Measurements from ENCODE around the gene LCN15.

DNA sequence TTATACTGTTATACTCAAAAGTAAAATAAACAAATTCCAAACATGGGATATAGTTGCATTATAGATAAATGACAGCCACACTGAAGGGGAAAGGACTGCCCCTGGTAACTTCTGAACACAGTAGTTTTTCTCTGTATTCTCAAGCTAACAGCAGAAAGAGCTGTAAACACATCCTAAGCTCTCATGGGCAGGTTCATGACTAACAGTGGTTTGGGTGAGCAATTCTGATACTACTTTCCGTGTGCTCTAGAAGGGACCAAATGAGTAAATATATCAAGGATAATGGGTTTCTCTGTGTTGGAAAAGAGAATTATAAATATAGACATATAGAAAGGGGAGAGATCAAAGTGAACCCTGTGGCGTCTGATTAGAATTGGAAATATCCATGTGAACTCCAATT, 13.8 kb downstream of the LCN15 start:
- TF ChIP-seq, protein P1, sequence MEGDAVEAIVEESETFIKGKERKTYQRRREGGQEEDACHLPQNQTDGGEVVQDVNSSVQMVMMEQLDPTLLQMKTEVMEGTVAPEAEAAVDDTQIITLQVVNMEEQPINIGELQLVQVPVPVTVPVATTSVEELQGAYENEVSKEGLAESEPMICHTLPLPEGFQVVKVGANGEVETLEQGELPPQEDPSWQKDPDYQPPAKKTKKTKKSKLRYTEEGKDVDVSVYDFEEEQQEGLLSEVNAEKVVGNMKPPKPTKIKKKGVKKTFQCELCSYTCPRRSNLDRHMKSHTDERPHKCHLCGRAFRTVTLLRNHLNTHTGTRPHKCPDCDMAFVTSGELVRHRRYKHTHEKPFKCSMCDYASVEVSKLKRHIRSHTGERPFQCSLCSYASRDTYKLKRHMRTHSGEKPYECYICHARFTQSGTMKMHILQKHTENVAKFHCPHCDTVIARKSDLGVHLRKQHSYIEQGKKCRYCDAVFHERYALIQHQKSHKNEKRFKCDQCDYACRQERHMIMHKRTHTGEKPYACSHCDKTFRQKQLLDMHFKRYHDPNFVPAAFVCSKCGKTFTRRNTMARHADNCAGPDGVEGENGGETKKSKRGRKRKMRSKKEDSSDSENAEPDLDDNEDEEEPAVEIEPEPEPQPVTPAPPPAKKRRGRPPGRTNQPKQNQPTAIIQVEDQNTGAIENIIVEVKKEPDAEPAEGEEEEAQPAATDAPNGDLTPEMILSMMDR (IDR thresholded peaks at IDR 0.05; ENCODE audit: poor library complexity, severe bottlenecking) = no peak
- TF ChIP-seq MXI1 (conservative IDR thresholded peaks at IDR 0.05; ENCODE audit: poor library complexity, severe bottlenecking) (no peak), EZH2 (IDR thresholded peaks at IDR 0.05; ENCODE audit: borderline replicate concordance, insufficient read depth, low read length, poor library complexity, severe bottlenecking) (no peak), POLR2AphosphoS5 (IDR thresholded peaks at IDR 0.05) (no peak), RAD21 (conservative IDR thresholded peaks at IDR 0.05) (no peak)
- TF ChIP-seq, protein P2, sequence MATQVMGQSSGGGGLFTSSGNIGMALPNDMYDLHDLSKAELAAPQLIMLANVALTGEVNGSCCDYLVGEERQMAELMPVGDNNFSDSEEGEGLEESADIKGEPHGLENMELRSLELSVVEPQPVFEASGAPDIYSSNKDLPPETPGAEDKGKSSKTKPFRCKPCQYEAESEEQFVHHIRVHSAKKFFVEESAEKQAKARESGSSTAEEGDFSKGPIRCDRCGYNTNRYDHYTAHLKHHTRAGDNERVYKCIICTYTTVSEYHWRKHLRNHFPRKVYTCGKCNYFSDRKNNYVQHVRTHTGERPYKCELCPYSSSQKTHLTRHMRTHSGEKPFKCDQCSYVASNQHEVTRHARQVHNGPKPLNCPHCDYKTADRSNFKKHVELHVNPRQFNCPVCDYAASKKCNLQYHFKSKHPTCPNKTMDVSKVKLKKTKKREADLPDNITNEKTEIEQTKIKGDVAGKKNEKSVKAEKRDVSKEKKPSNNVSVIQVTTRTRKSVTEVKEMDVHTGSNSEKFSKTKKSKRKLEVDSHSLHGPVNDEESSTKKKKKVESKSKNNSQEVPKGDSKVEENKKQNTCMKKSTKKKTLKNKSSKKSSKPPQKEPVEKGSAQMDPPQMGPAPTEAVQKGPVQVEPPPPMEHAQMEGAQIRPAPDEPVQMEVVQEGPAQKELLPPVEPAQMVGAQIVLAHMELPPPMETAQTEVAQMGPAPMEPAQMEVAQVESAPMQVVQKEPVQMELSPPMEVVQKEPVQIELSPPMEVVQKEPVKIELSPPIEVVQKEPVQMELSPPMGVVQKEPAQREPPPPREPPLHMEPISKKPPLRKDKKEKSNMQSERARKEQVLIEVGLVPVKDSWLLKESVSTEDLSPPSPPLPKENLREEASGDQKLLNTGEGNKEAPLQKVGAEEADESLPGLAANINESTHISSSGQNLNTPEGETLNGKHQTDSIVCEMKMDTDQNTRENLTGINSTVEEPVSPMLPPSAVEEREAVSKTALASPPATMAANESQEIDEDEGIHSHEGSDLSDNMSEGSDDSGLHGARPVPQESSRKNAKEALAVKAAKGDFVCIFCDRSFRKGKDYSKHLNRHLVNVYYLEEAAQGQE (IDR thresholded peaks at IDR 0.05; ENCODE audit: borderline replicate concordance) = no peak
